KMS-11 (cell line): ENCODE measurements around the gene SPG11.

Experiments
- H2AFZ ChIP-seq: fragments of 200-600 bp; sonication (generic); 2 replicates; pipeline ENCODE4 v1.6.1; 2016; ENCODE audit warnings: antibody characterized with exemption, mixed run types, low read depth
- H3K27ac ChIP-seq: fragments of 200-600 bp; sonication (generic); 2 replicates; pipeline ENCODE4 v1.6.1; 2016; ENCODE audit warnings: mild to moderate bottlenecking, mixed run types
- H3K27me3 ChIP-seq: fragments of 200-600 bp; sonication (generic); 2 replicates; pipeline ENCODE4 v1.6.1; 2017; ENCODE audit warnings: mild to moderate bottlenecking, low read depth, mixed run types, moderate library complexity; ENCODE audit not compliant: insufficient read depth
- H3K36me3 ChIP-seq: fragments of 200-600 bp; sonication (generic); 2 replicates; pipeline ENCODE4 v1.6.1; 2017; ENCODE audit warnings: mild to moderate bottlenecking, mixed run types; ENCODE audit not compliant: insufficient read depth
- H3K4me1 ChIP-seq: fragments of 200-600 bp; sonication (generic); 2 replicates; pipeline ENCODE4 v1.6.1; 2016; ENCODE audit warnings: mild to moderate bottlenecking, low read depth, mixed run types; ENCODE audit not compliant: poor library complexity, severe bottlenecking
- H3K4me2 ChIP-seq: fragments of 200-600 bp; sonication (generic); 2 replicates; pipeline ENCODE4 v1.7.0; 2016; ENCODE audit warnings: mild to moderate bottlenecking, mixed run types
- H3K4me3 ChIP-seq: fragments of 200-600 bp; sonication (generic); IDR thresholded peaks from 2 replicates; pipeline ENCODE4 v1.6.1; 2017; ENCODE audit warnings: low read depth, low read length, mixed read lengths; ENCODE audit not compliant: insufficient read depth
- H3K79me2 ChIP-seq: fragments of 200-600 bp; sonication (generic); 2 replicates; pipeline ENCODE4 v1.6.1; 2016; ENCODE audit warnings: low read depth, mixed run types; ENCODE audit not compliant: insufficient read depth
- H3K9ac ChIP-seq: fragments of 200-600 bp; sonication (generic); 2 replicates; pipeline ENCODE4 v1.6.1; 2016; ENCODE audit warnings: mild to moderate bottlenecking, mixed run types
- H4K20me1 ChIP-seq: fragments of 200-600 bp; sonication (generic); 2 replicates; pipeline ENCODE4 v1.6.1; 2016; ENCODE audit warnings: mild to moderate bottlenecking, mixed run types; ENCODE audit not compliant: insufficient read depth
- TF ChIP-seq, protein P1 (sequence below): fragments of 200-600 bp; sonication (generic); conservative IDR thresholded peaks from 2 replicates; pipeline ENCODE4 v1.6.1; 2017; ENCODE audit warnings: low read depth, mild to moderate bottlenecking, antibody characterized with exemption, low read length, moderate library complexity, mixed read lengths

SPG11 gene

GRCh38 chr15:44656298-44656697 is 7.2 kb downstream of the SPG11 start:
- 0 out of 2 replicates have a peak, but pooled peaks cover 4% of the 10 kb centered on the region for H3K36me3 ChIP-seq

GRCh38 chr15:44654858-44655257 is 8.6 kb downstream of the SPG11 start:
- no peak overlapping the region for H3K27ac ChIP-seq

More at GRCh38 chr15:44656298-44656697, 7.2 kb downstream of the SPG11 start:
- Histone ChIP-seq H3K9ac (no peak overlapping the region), H3K4me2 (no peak overlapping the region), H2AFZ (no peak overlapping the region), H3K79me2 (no peaks in the 10 kb centered on the region; the same call in none of the 2 replicates), H4K20me1 (no peaks in the 10 kb centered on the region), H3K27ac (no peak overlapping the region), H3K4me1 (peaks cover 4% of the 10 kb centered on the region), H3K4me3 (no peak overlapping the region), H3K27me3 (no peaks in the 10 kb centered on the region)
- TF ChIP-seq, protein P1, sequence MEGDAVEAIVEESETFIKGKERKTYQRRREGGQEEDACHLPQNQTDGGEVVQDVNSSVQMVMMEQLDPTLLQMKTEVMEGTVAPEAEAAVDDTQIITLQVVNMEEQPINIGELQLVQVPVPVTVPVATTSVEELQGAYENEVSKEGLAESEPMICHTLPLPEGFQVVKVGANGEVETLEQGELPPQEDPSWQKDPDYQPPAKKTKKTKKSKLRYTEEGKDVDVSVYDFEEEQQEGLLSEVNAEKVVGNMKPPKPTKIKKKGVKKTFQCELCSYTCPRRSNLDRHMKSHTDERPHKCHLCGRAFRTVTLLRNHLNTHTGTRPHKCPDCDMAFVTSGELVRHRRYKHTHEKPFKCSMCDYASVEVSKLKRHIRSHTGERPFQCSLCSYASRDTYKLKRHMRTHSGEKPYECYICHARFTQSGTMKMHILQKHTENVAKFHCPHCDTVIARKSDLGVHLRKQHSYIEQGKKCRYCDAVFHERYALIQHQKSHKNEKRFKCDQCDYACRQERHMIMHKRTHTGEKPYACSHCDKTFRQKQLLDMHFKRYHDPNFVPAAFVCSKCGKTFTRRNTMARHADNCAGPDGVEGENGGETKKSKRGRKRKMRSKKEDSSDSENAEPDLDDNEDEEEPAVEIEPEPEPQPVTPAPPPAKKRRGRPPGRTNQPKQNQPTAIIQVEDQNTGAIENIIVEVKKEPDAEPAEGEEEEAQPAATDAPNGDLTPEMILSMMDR: no peak

GRCh38 chr15:44647637-44648036 is 15.8 kb downstream of the SPG11 start:
- H3K9ac ChIP-seq: no peak overlapping the region
- TF ChIP-seq, protein P1: no peak
- H3K4me1 ChIP-seq: no peaks in the 10 kb centered on the region
- H2AFZ ChIP-seq: no peak overlapping the region
- H4K20me1 ChIP-seq: no peaks in the 10 kb centered on the region
- H3K79me2 ChIP-seq: no peaks in the 10 kb centered on the region
- H3K4me3 ChIP-seq: no peak overlapping the region
- H3K27ac ChIP-seq: no peak overlapping the region
- H3K27me3 ChIP-seq: no peaks in the 10 kb centered on the region
- no peak overlapping the region for H3K4me2 ChIP-seq
- H3K36me3 ChIP-seq: no peaks in the 10 kb centered on the region

More at GRCh38 chr15:44654858-44655257, 8.6 kb downstream of the SPG11 start:
- Histone ChIP-seq H3K4me3 (no peak overlapping the region), H4K20me1 (no peaks in the 10 kb centered on the region), H3K4me1 (no peaks in the 10 kb centered on the region), H3K36me3 (0 out of 2 replicates have a peak, but pooled peaks cover 4% of the 10 kb centered on the region), H3K9ac (no peak overlapping the region), H2AFZ (no peak overlapping the region), H3K79me2 (no peaks in the 10 kb centered on the region), H3K4me2 (no peak overlapping the region), H3K27me3 (no peaks in the 10 kb centered on the region)
- TF ChIP-seq, protein P1: no peak

GRCh38 chr15:44647036-44647435 is 16.4 kb downstream of the SPG11 start:
- H3K79me2 ChIP-seq: no peaks in the 10 kb centered on the region
- no peaks in the 10 kb centered on the region for H3K4me1 ChIP-seq
- H3K27ac ChIP-seq: no peak overlapping the region
- TF ChIP-seq, protein P1: no peak
- H3K9ac ChIP-seq: no peak overlapping the region
- H4K20me1 ChIP-seq: no peaks in the 10 kb centered on the region
- H2AFZ ChIP-seq: no peak overlapping the region
- no peak overlapping the region for H3K4me3 ChIP-seq
- H3K4me2 ChIP-seq: no peak overlapping the region
- no peaks in the 10 kb centered on the region for H3K27me3 ChIP-seq
- no peaks in the 10 kb centered on the region for H3K36me3 ChIP-seq
